Measurements from ENCODE around the gene RFESD.

DNA sequence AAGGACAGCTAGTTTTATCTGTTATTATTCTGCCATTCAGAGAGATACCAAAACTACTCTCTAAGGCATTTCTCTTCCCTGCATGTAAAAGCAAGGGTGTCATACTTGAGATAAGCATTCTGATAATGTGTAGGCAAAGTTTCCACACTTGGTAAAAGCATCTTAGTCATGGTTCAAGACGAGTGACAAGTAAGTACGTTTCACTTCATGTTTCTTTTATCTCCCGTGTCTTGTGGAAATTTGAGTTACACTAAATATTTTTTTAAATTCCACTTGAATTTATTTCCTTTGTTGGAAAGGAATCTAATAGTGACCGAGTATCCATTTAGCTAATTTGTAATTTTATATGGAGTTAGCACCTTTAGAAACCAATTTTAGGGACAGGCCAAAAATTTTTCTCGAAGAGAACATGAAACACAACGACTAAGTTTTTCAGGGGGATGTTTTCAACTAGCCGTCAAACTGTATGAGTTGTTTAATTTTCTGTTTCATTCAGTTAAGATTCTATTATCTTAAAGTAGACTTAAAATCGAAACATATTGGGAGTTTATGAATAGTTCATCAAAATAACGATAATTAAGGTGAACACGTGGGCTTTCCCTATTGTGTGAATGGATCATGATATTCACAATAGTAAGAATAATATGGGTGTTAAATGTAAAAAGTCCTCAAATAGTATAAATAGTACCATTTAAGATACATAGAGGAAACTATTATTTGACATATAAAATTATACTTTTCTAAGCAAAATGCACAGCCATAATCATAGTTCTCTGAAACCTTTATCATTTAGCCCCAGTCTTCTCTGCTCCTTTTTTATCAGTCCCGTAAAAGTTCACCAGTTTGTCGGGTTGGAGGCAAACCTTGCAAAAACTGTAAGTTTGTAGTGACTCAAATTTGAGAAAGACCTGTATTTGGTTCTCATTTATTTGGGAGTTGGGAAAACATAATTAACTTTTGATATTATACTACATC is 1.6 kb downstream of the RFESD start:
- TF ChIP-seq GATA3 (IDR thresholded peaks at IDR 0.05; ENCODE audit: low read depth, low read length) (no peak), GATA2 (IDR thresholded peaks at IDR 0.05; ENCODE audit: low read depth, low read length) (no peak)
